Epithelial cell of prostate (primary cell): ENCODE measurements around the gene STPG3.

Experiments
- DNase-seq: peaks from one replicate; pipeline ENCODE4 v3.0.0-alpha.2; 2011; ENCODE audit warnings: low read depth, low spot score
- H3K27ac ChIP-seq: fragments of 450-650 bp; 2 replicates; pipeline ENCODE4 v1.5.1; 2017; ENCODE audit warnings: mild to moderate bottlenecking

STPG3 gene

DNA sequence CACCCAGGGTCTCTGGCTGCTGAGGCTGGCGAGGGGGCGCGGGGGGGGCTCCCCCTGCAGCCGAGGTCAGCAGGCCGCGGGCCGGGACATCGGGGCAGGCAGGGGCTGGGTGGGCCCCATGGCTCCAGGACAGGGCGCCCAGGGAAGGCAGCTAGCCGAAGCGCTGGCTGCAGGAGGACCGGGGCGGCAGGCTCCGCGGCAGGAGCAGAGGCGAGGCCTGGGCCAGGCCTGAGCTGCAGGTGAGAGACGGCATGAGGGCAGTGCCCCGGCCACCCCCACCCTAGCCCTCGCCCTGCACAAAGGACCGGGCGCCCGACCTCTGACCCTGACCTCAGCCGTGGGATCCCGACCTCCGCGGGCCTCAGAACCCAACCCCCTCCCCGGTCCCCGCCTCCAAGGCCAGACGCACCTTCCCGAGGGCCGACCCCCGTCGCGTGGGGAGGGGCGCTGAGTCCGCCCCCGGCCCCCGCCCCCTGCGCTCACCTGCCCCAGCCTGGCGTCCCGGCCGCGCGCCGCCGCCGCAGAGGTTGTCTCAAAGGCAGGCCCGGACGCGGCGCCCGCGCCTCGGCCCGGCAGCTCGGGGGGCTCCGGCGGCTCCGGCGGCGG lies 29.5 kb upstream of the STPG3 start:
- H3K27ac ChIP-seq, result peak overlapping the region; percentile 94
- no peak for DNase-seq

DNA sequence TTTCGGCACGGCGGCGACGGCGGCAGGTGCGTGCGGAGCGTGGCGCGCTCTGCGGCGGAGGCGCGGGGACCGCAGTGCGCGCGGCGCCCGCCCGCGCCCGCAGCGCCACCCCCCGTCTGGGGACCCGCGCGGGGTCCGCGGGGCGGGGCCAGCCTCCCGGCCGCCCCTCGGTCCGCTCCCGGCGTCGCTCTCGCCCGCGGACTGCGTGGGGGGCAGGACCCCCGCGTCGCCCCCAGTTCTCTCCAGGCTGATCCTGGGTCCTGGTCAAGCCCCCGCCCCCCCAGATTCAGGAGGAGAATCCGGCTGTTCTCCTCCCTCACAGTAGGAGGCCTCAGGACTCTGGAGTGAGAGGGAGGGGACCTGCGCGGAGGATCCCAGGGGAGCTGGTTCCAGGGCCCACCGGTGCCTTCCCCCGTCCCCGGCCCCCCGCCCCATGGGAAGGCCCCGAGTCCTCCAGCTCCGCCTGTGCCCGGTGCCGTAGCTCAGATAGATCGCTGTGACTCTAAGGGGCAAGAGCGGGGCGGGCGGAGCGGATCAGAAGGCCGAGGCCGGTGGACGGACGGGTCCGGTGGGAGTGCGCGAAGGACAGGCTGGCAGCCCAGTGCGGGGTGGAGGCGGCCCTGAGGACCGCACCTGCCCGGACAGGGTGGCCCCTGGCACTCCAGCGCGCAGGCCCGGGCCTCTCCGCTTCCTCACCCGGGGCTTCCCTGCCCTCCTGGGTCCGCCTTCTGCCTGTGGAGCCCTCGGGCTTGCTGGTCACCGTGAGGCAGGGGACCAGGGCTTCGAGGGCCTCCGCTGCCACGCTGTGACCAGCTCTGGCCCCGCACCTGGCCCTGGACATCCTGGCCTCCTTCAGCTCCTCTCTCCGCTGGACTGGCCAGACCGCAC lies 28.7 kb upstream of the STPG3 start, which contains the start of gene RNF208:
Gene RNF208, minus strand, starts transcription at position 51 of the 888 bp plus-strand sequence. CDS start 1,028 bp downstream, outside the sequence.
- peak within 1 kb of the TSS; percentile 94 for H3K27ac ChIP-seq
- DNase-seq, result no peak

DNA sequence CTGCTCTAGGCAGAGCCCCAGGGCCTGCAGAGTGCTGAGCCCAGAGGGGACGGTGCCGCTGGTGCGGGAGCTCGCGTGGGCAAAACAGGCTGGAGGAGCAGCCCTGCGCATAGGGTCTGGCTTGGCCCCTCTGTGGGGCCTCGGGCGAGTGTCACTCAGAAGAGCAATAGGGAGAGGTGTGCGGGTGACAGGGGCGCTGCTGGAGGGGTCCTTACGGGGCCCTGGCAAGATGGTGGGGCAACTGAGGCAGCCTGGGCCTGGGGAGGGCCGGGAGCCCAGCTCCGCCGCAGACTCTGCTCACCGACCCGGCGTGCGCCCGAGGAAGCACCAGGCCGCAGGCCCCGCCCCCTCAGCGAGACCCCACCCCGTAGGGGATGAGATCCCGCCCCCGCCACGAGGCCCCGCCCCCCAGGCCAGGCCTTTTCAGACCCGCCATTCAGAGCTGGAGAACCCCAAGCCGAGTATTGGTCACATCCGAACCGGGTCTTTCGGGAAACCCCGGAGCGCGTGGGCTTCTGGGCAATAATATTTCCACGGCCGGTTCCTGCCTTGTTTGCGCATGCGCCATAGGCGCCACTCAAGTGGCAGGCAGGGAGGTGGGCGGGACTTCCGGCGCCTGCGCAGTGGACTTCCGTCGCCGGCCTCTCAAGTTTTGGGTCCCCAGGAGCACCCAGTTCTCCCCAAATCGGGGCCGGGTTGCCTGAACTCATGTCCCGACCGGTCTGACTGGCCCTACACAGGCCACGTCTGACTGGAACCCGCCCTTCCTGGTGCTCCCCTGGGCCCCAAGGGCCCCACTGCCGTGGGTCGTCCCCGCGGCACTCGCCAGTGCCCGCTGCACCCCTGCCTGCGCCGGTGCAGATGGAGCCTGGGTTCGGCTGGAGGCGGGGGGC lies 27.8 kb upstream of the STPG3 start:
- H3K27ac ChIP-seq, result peak overlapping the region; percentile 94
- peak; percentile 79 for DNase-seq

DNA sequence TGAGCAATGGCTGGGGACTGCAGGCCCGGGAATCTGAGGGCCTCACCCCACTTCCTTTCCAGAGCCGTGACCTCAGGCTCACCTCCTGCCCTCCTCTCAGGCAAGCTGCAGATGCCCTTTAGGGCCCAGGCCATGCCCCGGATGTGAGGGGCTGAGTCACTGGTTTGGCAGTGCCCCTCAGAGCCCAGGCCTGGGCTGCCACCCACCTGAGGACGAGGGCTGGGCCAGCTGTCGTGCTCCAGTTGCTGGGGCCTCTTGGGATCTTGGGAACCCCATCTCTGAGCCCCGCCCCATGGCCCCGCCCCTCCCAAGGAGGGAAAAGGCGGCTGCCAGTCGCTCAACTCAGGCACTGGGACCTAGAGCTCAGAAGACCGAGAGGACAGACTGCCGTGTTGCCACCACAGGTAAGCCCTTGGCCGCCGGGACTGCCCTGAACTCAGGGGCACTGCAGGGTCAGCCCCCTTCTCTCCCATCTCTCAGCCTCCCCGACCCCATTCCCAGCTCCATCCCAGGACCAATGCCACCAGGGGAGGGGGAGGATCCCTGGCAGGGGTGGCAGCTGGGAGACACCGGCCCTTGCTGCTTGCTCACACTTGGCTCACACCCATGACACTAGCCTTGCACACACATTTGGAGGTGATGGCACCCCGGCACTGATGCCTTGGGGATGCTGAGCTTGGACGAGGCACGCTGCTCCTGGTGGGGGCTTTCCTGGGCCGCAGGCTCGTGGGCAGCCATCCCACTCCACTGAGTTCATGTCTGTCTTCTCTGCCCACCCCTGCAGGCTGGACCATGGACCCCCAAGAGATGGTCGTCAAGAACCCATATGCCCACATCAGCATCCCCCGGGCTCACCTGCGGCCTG lies 26.0 kb upstream of the STPG3 start, which contains the start of gene CYSRT1:
Gene CYSRT1, plus strand, starts transcription at position 345 of the 865 bp plus-strand sequence. Its CDS starts 448 bp downstream, at position 793.
- DNase-seq, result no peak
- H3K27ac ChIP-seq, result peak within 1 kb of the TSS; percentile 94

DNA sequence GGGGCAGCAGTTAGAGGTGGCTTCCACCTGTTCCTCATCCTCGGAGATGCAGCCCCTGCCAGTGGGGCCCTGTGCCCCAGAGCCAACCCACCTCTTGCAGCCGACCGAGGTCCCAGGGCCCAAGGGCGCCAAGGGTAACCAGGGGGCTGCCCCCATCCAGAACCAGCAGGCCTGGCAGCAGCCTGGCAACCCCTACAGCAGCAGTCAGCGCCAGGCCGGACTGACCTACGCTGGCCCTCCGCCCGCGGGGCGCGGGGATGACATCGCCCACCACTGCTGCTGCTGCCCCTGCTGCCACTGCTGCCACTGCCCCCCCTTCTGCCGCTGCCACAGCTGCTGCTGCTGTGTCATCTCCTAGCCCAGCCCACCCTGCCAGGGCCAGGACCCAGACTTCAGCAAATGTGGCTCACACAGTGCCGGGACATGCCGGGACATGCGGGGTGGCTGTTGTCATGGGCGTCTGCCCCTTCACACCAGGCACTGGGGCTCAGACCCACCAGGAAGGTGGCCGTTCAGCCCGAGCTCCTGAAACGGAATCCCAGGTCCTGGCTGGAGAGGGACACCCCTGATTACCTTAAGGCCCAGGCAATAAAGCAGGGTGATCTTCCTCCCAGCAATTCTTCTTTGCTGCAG lies 25.3 kb upstream of the STPG3 start:
- H3K27ac ChIP-seq, result peak overlapping the region; percentile 94
- no peak for DNase-seq

DNA sequence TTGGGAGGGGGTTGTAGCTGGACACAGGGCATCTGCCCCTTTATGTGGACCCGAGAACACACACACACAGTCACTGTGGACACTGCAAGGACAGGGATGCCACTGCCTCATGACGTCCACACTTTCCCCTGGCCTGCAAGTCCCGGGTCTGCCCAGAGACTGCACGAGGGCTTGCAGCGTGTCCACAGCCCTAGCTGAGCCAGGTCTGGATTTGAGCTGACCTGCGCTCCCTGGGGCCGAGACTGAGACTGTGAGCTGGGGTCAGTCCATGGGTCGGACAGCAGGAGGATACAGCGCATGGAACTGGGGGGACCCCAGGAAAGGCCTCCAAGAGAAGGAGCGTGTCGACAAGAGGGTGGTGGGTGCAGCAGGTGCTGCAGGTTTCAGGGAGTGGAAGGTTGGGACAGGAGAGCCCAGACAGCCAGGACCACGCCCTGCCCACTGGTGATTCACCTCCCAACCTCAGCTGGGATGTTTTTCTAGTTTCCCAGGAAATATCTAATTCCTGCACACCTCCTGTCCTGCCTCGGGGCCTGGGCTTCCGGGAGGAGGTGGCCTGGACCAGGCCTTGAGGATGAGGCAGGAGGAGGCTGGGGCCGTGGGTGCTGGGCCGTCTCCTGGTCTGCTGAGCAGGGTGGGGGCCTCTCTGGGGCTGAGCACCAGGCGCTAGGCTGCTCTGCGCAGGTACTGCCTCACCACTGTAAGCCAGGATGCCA lies 24.6 kb upstream of the STPG3 start:
- H3K27ac ChIP-seq, result peak overlapping the region; percentile 94

DNA sequence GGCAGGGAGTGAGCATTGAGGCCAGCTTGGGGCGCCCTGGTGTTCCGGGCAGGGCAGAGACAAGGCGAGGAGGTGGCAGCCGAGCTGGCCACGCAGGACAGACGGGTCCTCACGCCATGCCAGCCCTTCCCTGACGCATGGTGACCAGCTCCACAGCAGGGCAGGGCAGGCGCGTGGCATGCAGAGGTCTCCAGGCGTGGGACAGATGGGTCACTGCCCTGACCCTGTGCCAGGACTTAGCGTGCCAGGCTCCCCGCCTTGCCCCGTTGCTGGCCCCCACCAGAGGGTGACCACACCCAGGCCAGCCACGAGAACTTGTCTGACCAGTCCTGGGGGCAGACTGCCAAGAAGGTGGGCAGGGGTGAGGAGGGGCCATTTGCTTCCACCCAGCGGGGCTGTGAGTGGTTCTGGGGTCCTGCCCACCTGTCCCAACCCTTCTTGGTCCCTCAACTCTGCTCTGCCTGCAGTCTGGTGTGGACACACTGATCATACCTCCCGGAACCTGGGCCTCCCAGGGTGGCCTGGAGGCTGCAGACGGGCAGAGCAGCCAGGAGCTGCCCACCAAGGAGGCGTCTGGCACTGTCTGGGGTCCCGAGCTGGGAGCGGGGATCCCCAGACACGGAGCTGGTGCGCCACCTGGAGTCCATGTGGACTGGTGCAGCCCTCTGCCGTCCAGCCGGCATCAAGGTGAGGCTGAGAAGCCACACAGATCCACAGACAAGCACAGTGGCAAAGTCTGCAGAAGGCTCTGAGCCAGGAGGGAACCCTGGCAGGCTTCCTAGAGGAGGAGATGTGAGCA lies 23.8 kb upstream of the STPG3 start, which contains the start of gene RNF224:
Gene RNF224, plus strand, starts transcription at position 449 of the 799 bp plus-strand sequence. CDS start 834 bp downstream, outside the sequence.
- no peak for DNase-seq

More for the DNA sequence above, 24.6 kb upstream of the STPG3 start:
- no peak for DNase-seq

DNA sequence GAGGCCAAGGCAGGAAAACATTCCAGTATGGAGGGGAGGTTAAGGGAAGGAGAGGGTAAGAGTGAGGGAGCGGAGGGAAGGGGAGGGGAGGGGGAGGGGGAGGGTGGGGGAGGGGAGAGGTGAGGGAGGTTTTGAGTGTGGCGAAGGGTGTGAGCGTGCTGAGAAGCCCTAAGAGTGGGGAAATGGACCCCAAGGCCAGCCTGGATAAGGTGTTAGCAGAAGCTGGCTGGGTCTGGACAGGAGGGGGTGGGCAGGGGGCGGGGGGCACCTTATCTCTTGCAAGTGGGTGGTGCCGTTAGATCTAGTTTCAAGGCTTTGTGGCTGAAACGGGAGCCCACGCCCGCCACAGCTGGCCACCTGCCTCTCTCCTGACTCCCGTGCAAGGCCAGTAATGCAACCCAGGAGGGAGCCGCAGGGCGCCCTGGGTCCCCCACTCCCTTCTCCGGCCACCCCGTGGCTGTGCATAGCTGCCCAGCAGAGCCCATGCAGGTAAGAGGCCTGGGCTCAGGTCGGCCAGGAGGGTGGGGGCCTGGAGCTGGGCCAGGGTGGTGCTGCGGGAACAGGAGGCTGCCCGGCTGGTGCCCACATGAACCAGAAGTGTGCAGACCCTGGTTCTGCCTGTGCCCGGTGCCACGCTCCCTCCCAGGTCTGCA lies 23.1 kb upstream of the STPG3 start:
- H3K27ac ChIP-seq, result peak overlapping the region; percentile 94
- no peak for DNase-seq

More for the DNA sequence above, 23.8 kb upstream of the STPG3 start, which contains the start of gene RNF224:
- peak within 1 kb of the TSS; percentile 94 for H3K27ac ChIP-seq

DNA sequence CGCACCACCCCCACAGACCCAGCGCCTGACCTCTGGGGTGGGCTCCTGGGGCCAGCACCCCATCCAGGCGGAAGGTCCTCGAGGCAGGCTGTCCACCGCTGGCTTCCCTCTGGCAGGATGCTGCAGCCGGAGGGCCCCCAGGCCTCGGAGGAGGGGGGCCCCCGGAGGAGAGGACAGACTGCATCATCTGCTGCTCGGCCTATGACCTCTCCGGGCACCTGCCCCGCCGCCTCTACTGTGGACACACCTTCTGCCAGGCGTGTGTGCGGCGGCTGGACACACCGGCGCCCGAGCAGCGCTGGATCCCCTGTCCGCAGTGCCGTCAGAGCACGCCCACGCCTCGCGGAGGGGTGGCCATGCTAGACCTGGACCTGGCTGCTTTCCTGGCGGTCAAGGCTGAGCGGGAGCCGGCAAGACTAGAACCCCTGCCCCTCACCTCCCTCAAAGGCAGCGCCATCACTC lies 22.5 kb upstream of the STPG3 start:
- no peak for DNase-seq
- H3K27ac ChIP-seq, result no peak overlapping the region

DNA sequence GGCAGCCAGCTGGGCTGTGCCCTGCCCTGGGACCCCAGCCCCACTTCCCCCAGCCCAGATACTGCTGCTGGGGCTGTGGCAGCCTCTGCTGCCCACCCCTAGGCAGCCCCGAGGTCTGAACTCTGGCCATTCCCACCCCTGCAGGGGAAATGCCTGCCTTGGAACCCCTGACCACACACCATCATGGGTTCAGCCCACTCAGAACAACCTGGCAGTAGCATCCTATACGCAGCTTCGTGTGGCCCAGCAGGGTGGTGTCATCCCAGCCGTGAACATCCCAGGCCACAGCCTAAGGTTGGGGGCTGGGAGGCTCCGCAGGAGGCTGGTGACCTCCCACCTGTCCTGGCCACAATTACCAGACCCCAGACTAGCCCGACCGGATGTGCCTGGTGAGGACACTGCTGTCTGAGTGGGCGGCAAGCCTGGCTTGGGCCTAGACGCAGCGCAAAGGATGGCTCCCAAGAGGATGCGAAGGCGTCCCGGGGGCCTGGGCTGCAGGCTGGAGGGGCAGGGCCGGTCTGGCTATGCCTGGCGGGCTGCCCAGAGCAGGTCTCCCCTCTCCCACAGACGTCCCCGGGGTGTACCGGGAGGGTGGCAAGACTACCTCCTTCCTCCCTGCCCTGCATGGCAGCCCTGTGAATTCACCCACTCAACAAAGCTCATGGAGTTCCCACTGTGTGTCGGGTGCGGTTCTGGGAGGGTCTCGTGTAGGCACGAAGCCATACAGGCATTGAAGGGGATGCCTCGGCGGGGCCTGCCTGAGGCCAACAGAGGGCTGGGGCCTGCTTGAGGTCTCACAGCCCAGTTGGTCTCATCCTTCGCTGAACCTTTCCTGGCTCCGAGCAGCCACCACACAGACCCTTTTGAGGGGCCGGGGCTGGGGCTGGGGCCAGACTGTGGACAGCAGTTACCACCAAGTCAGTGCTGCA lies 21.9 kb upstream of the STPG3 start:
- no peak for DNase-seq

DNA sequence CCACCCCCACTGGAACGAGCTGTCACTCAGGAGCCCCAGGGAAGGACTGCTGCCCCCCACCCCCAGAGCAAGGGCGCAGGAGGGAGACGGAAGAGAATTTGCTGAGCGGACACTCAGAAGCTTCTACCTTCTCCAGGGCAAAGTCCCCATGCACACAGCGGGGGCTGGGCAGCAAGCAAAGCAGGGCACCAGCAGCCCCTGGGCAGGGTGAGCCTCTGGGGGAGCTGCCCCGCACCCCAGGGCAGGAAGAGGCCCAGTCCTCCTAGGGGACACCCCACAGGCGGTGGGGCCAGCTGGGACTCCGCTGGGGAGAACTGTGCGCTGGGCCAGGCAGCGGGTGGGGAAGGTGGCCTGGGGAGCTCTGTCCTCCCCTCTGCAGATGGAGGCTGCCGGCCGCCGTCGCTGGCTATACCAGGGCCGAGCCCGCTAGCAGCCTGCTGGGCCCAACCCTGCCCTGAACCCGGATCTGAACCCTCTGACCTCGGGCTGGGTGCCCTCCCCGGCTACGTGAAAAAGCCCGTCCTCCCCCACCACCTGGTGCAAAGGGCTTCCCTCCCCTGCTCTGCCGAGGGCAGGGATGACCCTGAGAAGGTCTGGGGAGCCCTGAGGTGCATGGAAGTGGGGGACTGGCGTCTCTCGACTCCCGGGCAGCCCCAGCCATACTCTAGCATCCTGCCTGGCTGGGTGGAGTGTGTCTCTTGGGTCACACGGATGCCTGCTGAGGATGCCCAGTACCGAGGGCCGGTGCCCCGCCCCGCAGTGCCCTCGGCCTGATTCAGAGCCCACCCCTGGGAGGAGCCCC lies 21.0 kb upstream of the STPG3 start:
- DNase-seq, result no peak

More for the DNA sequence above, 21.9 kb upstream of the STPG3 start:
- no peak overlapping the region for H3K27ac ChIP-seq

DNA sequence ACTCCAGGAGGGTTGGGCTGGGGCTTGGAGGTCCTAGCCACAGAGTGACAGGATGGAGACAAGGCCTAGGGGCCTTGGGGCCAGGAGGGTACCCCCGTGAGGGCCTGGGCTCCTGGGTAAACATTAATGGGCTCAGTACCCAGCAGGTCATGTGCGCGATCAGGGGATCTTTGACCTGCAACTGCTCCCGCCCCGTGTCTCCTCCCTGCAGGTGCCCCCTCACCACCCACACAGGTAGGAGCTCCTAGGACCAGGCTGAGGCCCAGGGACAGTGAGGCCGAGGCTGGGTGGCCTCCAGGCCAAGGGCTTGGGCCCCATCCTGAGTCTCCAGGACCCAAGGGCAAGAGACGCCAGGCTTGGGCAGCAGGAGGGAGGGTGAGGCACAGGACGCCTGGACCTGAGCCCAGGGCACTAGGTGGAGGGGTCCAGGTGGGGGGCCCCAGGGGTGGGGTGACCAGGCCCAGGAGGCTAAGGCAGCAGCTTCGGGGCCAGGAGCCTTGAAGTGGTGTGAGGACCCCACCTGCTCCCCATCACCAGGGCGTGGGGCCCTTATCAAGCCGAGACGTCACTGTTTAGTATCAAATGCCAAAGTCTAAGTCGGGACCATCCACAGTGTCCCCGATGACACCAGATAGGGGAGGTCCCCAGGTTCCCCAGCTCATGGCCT lies 20.2 kb upstream of the STPG3 start, which contains the start of gene SLC34A3:
Gene SLC34A3, plus strand, starts transcription at position 197 of the 667 bp plus-strand sequence. CDS start 802 bp downstream, outside the sequence.
- H3K27ac ChIP-seq, result no peak within 1 kb of the TSS
- no peak for DNase-seq

More for the DNA sequence above, 21.0 kb upstream of the STPG3 start:
- H3K27ac ChIP-seq, result no peak overlapping the region

DNA sequence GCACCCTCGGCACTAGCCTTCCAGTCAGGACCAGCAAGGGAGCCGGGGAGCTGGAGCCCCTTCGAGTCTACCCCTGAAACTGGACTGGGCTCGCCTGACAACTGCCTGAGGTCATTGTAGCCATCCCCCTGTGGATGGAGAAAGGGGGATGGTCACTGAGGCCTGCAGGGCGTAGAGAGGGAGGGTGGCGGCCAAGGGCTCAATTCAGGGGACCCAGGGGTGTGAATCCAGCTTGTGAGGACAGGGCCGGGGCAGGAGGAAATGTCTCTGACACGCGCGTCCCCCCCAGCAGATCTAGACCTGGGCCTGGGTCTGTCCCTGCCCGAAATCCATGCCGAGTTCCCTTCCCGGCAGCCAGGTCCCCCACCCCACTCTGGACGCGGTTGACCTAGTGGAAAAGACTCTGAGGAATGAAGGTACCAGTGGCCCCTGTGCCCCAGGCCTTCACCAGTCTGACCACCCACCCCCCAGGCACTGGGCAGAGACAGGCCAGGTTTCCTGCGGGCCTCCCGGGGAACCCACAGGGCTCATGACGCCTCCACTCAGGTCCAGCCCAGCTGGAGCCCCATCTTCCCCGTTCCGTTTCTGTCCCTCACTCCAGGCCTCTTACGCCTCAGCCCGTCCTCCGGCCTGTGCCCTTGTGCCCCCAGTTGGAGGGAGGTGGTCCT lies 19.6 kb upstream of the STPG3 start:
- H3K27ac ChIP-seq, result no peak overlapping the region
- DNase-seq, result no peak

DNA sequence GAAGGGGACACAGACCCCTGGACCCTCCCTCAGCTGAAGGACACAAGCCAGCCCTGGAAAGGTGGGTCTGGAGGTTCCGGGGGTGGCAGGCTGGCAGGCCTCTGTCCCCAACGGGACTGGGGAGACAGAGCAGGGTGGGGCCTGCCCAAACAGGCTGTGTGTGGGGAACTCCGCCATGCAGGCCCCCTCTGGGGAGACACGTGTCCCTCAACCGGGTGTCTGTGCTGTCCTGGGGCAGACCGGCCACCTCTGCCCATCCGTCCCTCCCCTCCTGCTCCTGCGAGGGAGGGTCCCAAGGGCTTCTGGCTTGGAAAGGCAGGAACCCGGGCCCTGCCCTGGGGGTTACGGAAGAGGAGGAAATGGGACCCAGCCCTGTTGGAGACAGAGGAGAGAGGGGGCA lies 19.0 kb upstream of the STPG3 start:
- DNase-seq, result no peak
- no peak overlapping the region for H3K27ac ChIP-seq
